HG02642 (cell line): ENCODE results near the gene GPR171.

Source experiments
- ATAC-seq: cut with Tn5 transposase; IDR thresholded peaks from one replicate; pipeline ENCODE4 v1.9.1; 2021; ENCODE audit warnings: mild to moderate bottlenecking; ENCODE audit not compliant: unreplicated experiment, poor library complexity

Gene GPR171

GRCh38 chr3:151216641-151217607 is 13.9 kb upstream of the GPR171 start:
- ATAC-seq, result no peak

DNA sequence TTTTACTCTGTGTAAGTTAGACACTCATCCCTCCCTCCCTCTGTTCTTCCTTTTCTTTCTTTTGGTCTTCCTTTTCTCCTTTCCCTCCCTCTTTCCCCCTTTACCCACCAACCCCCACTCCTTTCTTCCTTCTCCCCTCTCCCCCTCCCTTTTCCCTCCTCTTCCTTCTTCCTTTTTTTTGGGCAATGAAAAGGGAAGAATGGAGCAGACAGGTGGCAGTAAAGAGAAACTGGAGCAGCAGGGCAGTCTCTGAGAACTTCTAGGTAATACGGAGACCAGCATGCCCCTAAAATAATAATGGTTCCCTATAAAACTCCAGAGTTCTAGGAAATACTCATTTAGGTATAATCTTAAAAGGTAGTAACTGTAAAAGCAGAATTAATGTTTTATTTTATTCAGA is 11.4 kb upstream of the GPR171 start:
- ATAC-seq, result no peak

DNA sequence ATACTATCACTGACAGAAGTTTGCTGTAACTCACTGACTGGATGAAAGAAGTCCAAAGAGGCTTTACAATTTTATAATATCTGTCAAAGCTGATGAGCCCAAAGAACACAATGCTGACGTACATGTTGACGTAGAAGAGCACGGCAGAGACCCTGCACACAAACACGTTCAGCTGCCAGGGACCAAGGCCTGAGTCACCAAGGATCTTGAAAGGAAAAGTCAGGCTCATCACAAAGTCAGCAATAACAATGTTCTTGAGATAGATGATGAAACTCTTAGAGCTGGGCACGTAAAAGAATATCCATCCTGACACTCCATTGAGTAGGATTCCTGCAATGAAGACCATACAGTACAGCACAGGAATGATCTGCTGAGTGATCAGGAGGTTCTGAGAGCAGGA is 10.9 kb upstream of the GPR171 start:
- ATAC-seq, result no peak

- ATAC-seq, result no peak
These were observed 10.1 kb upstream of the GPR171 start for GRCh38 chr3:151213151-151213550.

- peak; percentile 77 for ATAC-seq
These were observed 7.8 kb upstream of the GPR171 start for GRCh38 chr3:151210676-151211381.

- ATAC-seq, result no peak
These were observed 6.6 kb upstream of the GPR171 start for GRCh38 chr3:151209654-151210053.

- no peak for ATAC-seq
These were observed 3.2 kb upstream of the GPR171 start for GRCh38 chr3:151206201-151206600.

DNA sequence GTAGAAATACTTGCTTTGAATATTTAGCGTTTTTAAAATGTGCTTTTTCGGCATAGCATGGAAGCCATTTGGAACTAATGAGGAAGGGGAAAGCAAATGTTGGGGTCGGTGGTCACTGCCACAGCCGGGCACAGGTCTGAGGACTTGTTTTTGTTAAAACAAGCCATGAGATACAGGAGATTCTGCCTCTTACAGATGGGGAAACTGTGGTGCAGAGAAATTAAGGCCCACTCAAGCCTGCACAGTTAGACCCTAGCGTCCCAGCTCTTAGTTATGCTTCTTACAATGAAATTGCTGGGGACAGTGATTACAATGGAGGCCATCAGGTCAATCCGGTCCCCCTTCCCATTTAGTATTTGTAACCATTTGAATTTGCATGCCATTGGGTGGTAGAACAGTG is 2.5 kb upstream of the GPR171 start:
- no peak for ATAC-seq

- ATAC-seq, result no peak
These were observed 1.8 kb upstream of the GPR171 start for GRCh38 chr3:151204530-151205402.

DNA sequence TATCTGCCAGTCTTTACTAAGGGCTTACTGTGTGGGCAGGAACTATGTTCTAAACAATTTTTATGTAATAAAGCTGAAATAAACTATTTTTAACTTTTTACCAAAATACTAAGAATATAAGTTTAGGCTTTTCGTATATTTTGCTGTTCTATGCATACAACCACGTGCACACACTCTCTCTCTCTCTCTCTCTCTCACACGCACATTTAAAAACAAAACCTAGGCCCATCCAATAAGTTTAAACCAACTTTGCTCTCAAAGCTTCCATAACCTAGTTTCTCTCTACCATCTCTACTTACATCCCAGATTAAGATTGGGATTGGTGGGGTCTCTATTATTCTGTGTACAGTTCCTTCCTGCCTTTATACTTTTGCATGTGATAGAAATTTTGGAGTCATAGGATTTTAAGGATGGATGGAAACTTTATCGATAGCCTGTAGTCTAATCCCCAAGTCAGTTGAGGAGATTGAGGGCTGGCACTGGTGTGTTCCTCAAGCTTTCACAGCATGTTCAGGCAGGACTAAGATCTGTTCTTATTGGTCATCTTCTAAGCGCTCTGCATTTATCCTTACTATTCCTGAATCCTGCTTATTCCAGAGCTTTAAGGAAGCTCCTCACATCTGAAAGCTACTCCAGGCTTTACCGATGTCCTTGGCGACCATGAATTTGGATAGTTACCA is 1.8 kb downstream of the GPR171 start:
- ATAC-seq, result no peak

DNA sequence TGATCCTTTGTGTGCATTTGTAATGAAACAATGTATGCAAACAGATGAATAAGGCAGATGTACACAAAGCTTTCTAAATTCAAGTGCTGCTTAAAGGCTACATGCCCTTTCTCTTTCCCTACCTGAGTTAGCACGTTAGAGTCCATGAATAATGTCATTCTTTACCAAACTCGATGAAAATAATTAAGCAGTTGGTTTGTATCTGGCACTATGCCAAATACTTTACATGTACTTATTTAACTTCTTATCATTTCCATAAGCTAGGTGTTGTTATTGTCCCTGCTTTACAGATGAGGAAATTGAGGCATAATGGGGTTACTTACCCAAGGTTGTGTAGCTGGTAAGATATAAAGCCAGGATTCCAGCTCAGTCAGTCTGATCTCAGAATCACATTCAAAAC is 2.4 kb downstream of the GPR171 start:
- no peak for ATAC-seq

- no peak for ATAC-seq
These were observed 3.2 kb downstream of the GPR171 start for GRCh38 chr3:151199554-151200438.

GRCh38 chr3:151198849-151199248 is 4.2 kb downstream of the GPR171 start:
- no peak for ATAC-seq

GRCh38 chr3:151197981-151198767 is 4.8 kb downstream of the GPR171 start:
- ATAC-seq, result no peak

- ATAC-seq, result no peak
These were observed 5.8 kb downstream of the GPR171 start for GRCh38 chr3:151197228-151197627.

DNA sequence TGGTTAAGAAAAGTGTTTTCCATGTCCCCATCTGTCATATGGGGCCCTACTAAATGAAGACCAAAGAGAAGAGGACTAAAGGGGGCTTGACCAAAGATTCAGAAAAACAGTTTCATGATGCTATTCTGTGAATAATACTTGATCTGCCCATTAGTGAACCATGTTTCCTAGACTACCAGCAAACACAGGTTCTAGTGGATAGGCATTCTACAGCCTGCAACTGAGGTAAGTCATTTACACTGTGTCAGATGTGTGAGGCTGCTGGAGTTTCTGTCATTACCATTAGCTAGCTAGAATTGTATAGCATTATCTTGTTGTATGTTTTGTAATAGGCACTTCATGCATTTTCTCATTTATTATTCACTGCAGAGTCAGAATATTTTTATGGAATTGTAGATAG is 6.6 kb downstream of the GPR171 start:
- ATAC-seq, result no peak

- ATAC-seq, result no peak
These were observed 7.2 kb downstream of the GPR171 start for GRCh38 chr3:151195826-151196225.

DNA sequence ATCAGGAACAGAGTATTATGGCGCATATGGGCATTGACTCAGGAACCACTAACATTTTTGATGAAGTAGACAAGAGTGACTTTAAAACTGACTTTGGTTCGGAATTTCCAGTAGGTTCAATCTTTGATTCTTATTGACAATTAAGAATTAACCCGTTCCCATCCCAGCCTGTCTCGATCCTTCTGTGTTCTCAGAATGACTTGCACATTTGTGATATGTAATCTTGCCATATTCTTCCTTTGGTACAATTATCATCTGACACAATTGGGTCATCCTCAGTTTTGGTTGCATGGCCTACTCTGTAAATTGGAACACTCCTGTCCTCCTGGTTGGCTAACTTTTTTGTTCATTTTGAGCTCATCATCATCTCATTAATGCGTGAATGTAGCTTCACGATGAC is 10.5 kb downstream of the GPR171 start:
- no peak for ATAC-seq
